ENCODE measurements around the gene NFE2.
A peak's percentile ranks its signal among the peaks of the same experiment; 100 is the strongest.
"Not testable (repeated sequence)": the region's sequence is repeated elsewhere in the genome, so short reads cannot be mapped to it uniquely, and the experiment has no call there.

The NFE2 gene

GRCh38 chr12:54300732-54301427 is at the start of gene NFE2:
Gene NFE2, minus strand, starts transcription at chr12:54301015. Its CDS starts 5,767 bp downstream, at chr12:54295248.
- peak; percentile 17 for DNase-seq (ENCODE audit: low read depth)

DNA sequence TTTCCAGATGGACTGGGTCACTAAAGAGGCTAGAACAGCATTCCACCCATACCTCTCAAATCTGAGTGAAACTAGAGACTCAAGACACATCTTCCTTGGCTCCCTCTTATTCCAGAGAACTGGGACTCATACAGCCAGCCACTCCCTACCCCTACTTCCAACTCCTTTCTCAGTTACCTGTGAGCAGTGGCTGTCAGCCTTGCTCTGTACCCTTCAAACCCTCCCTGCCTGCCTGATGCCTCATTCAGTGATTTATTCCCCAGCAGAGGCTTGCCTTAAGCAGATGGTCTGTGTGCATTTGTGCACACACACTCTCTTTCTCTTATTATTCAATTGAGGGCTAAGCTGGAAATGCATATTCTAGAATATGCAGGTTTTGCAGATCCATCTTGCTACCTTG is 48.9 kb upstream of the NFE2 start:
- DNase-seq (ENCODE audit: low read depth), result no peak

DNA sequence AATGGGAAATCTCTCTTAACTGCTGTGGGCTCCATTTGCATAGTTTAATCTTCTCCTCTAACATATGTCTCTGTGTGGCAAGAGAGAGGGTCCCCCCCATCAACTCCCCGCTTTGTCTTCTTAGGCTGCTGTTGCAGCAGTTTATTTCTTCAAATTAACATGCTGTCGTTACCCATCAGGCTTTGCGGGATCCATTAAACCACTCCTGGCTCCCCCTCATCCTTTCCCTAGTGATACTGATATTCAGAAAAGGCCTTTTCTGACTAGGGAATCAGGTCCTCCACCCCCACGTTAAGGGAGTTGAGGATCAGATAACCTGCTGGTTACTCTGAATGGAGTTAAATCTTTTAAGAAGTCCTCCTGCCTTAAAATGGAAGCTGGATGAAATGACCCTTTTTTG is 48.2 kb upstream of the NFE2 start:
- DNase-seq (ENCODE audit: low read depth), result no peak

DNA sequence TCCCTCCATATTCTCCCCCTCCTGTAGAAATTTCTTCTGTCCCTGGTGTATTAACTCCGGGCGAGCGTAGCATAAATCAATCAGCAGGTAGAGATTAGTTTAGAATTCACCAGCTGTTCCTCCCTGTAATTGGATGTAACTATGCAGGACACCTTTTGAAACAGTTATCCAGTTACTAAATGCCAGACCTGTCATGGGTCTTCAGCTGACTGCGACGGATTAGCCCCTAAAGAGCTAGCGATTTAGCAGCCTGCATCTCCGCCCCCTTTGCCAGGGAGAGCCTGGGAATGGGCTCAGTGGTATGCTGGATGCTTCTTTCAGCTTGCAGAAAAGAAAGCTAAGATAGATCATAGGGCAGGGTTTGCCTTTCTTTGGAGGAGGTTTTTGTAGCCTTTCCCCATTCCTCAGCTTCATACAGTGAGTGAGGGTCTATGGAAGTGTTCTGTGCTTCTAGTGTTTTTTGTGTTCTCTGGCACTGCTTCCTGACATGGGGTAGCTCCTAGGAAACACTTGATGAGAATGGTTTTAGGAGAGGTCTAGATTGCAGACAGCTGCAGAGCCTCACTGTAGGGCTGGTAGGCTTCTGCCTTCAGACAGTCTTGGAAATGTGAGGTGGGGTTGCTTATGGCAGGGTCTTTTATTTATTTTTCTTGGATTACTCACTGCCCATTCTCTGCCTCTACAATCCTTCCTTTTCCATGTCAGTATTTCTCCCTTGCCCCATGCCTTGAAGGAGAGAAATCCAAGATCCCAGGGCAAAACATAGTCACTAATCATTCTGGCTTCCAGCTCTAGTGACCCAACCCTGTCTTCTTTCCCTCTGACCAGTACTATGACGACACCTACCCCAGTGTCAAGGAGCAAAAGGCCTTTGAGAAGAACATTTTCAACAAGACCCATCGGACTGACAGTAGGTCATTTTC is 40.8 kb upstream of the NFE2 start:
- DNase-seq (ENCODE audit: low read depth), result no peak

- DNase-seq (ENCODE audit: low read depth), result no peak
Measured at GRCh38 chr12:54340846-54341245, 40.0 kb upstream of the NFE2 start.

GRCh38 chr12:54338698-54339296 is 38.0 kb upstream of the NFE2 start:
- DNase-seq (ENCODE audit: low read depth), result no peak

GRCh38 chr12:54337854-54338650 is 37.2 kb upstream of the NFE2 start:
- DNase-seq (ENCODE audit: low read depth), result no peak

- no peak for DNase-seq (ENCODE audit: low read depth)
Measured at GRCh38 chr12:54337280-54337842, 36.5 kb upstream of the NFE2 start.

DNA sequence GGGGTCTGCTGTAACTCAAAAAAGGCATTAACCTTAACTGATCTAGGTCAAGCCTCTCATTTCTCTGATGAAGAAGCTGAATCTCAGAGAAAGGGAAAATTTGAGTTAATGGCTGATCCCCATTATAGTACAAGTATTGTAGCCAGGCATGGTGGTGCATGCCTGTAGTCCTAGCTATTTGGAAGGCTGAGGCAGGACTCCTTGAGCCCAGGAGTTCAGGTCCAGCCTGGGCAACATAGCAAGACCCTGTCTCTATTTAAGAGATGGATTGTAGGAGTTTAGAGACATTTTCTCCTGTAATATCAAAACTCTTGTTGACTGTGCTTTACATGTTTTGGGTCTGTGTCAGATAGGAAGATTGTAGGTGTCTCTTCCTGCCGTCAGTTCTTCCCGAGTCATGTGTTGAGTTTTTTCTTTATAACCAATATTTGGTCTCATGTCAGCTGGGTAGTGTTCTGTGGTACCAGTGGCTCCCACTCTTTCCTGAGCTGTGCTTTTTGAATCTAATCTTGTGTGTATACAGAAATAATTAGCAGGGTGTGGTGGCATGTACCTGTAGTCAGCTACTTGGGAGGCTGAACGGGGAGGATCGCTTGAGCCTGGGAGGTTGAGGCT is 32.7 kb upstream of the NFE2 start:
- DNase-seq (ENCODE audit: low read depth), result no peak

GRCh38 chr12:54331461-54331860 is 30.6 kb upstream of the NFE2 start:
- no peak for DNase-seq (ENCODE audit: low read depth)

DNA sequence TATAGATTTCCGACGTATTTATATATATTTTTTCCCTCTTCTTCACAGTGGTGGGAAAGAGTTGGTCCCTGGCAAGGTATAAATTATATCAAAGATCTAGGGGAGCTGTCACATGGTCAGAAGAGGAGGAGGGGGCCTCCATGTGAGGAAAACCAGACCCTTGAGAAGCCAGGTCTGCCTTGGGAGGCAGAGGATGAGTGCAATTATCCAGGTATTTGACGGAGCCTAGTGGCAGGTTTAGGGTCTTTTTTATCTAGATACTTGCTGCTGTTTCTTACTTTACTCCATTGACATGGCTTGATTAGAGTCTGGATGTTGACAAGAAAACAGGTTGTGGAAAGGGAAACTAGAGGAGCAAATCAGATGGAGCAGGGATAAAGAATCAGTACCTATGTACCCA is 29.6 kb upstream of the NFE2 start:
- no peak for DNase-seq (ENCODE audit: low read depth)

GRCh38 chr12:54329759-54330158 is 28.9 kb upstream of the NFE2 start:
- DNase-seq (ENCODE audit: low read depth), result no peak

GRCh38 chr12:54328595-54329337 is 28.0 kb upstream of the NFE2 start:
- DNase-seq (ENCODE audit: low read depth), result no peak

- not testable (repeated sequence) for DNase-seq (ENCODE audit: low read depth)
Measured at GRCh38 chr12:54325442-54326109, 24.8 kb upstream of the NFE2 start.

- DNase-seq (ENCODE audit: low read depth), result peak; percentile 83
Measured at GRCh38 chr12:54324617-54325441, 24.0 kb upstream of the NFE2 start, which contains the start of gene COPZ1. Gene COPZ1, plus strand, starts transcription at chr12:54325131. Its CDS starts 33 bp downstream, at chr12:54325164.

GRCh38 chr12:54321363-54321762 is 20.5 kb upstream of the NFE2 start:
- no peak for DNase-seq (ENCODE audit: low read depth)

- DNase-seq (ENCODE audit: low read depth), result not testable (repeated sequence)
Measured at GRCh38 chr12:54312309-54312708, 11.5 kb upstream of the NFE2 start.

GRCh38 chr12:54311051-54311450 is 10.2 kb upstream of the NFE2 start:
- DNase-seq (ENCODE audit: low read depth), result no peak
